ENCODE results near the gene SETD2. TPM values are rescaled to one million over a fixed set of nuclear protein-coding genes. Genes with fewer than 3 reads are reported as not detected.

The SETD2 gene
- total and polyA plus RNA-seq, 2 donors (not counting 1 experiment from before 2014, with no cell fraction given), result 22.6 to 91.4 TPM

GRCh38 chr3:46979958-46980497, 183.9 kb downstream of the SETD2 start:
- Histone ChIP-seq H3K9me3 (ENCODE audit: control extremely low read depth in 1 of 3, control insufficient read depth in 2 of 3, insufficient read depth in 1 of 3, low read length in 2 of 3) (no peaks in the 10 kb centered on the region), H3K27ac (ENCODE audit: low read length in 2 of 2) (no peak overlapping the region), H3K36me3 (replicated peaks in 1 of 2; ENCODE audit: control extremely low read depth in 1 of 2, control insufficient read depth in 1 of 2, extremely low read depth in 1 of 2, insufficient read depth in 2 of 2, low read length in 1 of 2) (no peaks in the 10 kb centered on the region), H3K4me2 (replicated peaks; ENCODE audit: low read depth, low read length, poor library complexity, severe bottlenecking) (peak overlapping the region; percentile 90), H3K4me1 (ENCODE audit: control insufficient read depth in 2 of 2, insufficient read depth in 2 of 2, low read length in 2 of 2) (peaks cover 39 to 67% of the 10 kb centered on the region in 2 donors), H3K4me3 (ENCODE audit: control extremely low read depth in 1 of 5, extremely low read depth in 1 of 5, insufficient read depth in 1 of 5, low read depth in 2 of 5, low read length in 4 of 5) (peak overlapping the region; percentile 17 to 84 (median 67)), H3K79me2 (ENCODE audit: control insufficient read depth, insufficient read depth, low read length) (peaks cover 84% of the 10 kb centered on the region), H2AFZ (ENCODE audit: insufficient read depth, low read depth, low read length, poor library complexity, severe bottlenecking) (peak overlapping the region; percentile 91), H4K20me1 (ENCODE audit: control insufficient read depth, insufficient read depth, low read length, poor library complexity, severe bottlenecking) (peaks cover 21% of the 10 kb centered on the region), H3K9ac (ENCODE audit: low read length) (peak overlapping the region; percentile 80), H3K27me3 (replicated peaks in 1 of 4; ENCODE audit: control extremely low read depth in 1 of 4, control insufficient read depth in 3 of 4, insufficient read depth in 4 of 4, low read length in 3 of 4) (no peaks in the 10 kb centered on the region)
- ATAC-seq (ENCODE audit: low read depth) (peak; percentile 1), DNase-seq (no peak)
- POLR2A ChIA-PET, result interaction anchor here (0.9 to 2.2 kb wide), 9 partner anchors 7 to 52 kb away, joined by 3 to 15 read pairs (median 4); no protein-coding TSS in a partner anchor
- Mint-ChIP-seq H3K27ac (peak overlapping the region; percentile 63), H3K27me3 (no peaks in the 10 kb centered on the region), H3K4me1 (peaks cover 60% of the 10 kb centered on the region), H3K4me3 (peak overlapping the region; percentile 86), H3K9me3 (ENCODE audit: insufficient read depth) (no peaks in the 10 kb centered on the region)
- CTCF ChIA-PET, result interaction anchor here (0.7 to 3.4 kb wide), 12 partner anchors 10 to 56 kb away, joined by 3 to 21 read pairs (median 4); no protein-coding TSS in a partner anchor
- TF ChIP-seq EZH2 (IDR thresholded peaks at IDR 0.05; ENCODE audit: borderline replicate concordance, insufficient read depth, low read depth, low read length, poor library complexity, severe bottlenecking) (no peak), CTCF (IDR thresholded peaks at IDR 0.05) (no peak)
- WGBS (ENCODE audit: insufficient coverage), result under 1% methylated on average over 31 of the region's 40 CpGs
- intact Hi-C loops (cut with micrococcal nuclease), result loop anchor here (1.0 to 5.0 kb wide), 6 partner anchors 7 to 802 kb away; partner anchors contain the start of genes SETD2 and SMARCC1

Data from B cell (primary cell).